ENCODE measurements around the gene CLDN12.
A peak's percentile ranks its signal among the peaks of the same experiment; 100 is the strongest.

GRCh38 chr7:90412458-90413184, 9.4 kb downstream of the CLDN12 start:
- TF ChIP-seq POLR2A (IDR thresholded peaks at IDR 0.05) (no peak), CTCF (IDR thresholded peaks at IDR 0.05) (peak in 3 of 4 experiments; percentile 14 to 29 (median 23)), POLR2AphosphoS5 (IDR thresholded peaks at IDR 0.05) (no peak)
